Epithelial cell of alveolus of lung (primary cell): ENCODE measurements around the gene MAGEA2B. TPM values are rescaled to one million over a fixed set of nuclear protein-coding genes. Genes with fewer than 3 reads are reported as not detected.

ENCODE experiments used
- total RNA-seq: library from RNA; depleted of rRNA; stranded (reverse); fragments of >200 nt; gene quantifications from 2 replicates; pipeline ENCODE4 v1.2.1, GENCODE V29; 2015

The MAGEA2B gene, protein sequence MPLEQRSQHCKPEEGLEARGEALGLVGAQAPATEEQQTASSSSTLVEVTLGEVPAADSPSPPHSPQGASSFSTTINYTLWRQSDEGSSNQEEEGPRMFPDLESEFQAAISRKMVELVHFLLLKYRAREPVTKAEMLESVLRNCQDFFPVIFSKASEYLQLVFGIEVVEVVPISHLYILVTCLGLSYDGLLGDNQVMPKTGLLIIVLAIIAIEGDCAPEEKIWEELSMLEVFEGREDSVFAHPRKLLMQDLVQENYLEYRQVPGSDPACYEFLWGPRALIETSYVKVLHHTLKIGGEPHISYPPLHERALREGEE
- not detected in 2 replicates for total RNA-seq

GRCh38 chrX:152713815-152714787, at the start of gene MAGEA2B:
MAGEA2B (plus strand) TSS chrX:152714628; CDS start chrX:152717107, 2,479 bp downstream.

DNA sequence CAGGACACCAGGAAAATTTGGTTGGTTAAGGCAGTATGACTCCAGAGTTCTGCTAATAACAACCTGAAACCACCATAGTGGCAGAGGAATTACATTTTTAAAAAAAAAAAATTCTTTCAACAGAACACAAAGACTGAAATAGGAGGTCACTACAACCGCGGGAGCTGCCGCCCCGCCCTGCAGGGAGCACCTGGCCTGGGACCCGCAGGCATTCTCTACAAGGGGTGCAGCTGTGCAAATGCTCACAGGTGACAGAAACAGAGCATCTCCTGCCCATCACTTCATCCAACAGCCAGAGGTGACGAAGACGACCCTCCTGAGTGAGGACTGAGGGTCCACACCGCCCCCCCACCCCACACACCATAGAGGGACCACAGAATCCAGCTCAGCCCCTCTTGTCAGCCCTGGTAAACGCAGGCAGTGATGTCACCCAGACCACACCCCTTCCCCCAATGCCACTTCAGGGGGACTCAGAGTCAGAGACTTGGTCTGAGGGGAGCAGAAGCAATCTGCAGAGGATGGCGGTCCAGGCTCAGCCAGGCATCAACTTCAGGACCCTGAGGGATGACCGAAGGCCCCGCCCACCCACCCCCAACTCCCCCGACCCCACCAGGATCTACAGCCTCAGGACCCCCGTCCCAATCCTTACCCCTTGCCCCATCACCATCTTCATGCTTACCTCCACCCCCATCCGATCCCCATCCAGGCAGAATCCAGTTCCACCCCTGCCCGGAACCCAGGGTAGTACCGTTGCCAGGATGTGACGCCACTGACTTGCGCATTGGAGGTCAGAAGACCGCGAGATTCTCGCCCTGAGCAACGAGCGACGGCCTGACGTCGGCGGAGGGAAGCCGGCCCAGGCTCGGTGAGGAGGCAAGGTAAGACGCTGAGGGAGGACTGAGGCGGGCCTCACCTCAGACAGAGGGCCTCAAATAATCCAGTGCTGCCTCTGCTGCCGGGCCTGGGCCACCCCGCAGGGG, 16.2 kb upstream of the MAGEA2B start, which contains the start of gene MAGEA3:
Gene MAGEA3 (plus strand): TSS at position 843 of the 980 bp plus-strand sequence. CDS start 2,039 bp downstream, outside the sequence.

DNA sequence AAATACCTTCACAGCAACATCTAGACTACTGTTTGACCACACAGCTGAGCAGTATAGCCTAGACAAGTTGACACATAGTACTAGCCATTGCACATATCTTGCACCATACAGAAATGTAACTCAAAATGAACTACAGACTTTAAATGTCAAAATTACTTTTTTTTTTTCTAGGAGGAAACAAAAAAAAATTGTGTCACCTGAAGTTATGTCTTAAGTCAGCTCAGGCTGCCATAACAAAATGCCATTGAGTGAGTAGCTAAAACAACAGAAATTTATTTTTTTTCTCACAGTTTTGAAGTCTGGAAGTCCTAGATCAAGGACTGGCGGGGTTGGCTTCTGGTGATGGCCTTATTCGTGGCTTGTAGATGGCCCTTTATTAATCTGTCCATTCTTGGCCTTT, 5.3 kb upstream of the MAGEA2B start, which contains the start of gene CSAG2:
Gene CSAG2 (minus strand): TSS at position 101 of the 400 bp plus-strand sequence. CDS start 161 bp downstream, outside the sequence.

DNA sequence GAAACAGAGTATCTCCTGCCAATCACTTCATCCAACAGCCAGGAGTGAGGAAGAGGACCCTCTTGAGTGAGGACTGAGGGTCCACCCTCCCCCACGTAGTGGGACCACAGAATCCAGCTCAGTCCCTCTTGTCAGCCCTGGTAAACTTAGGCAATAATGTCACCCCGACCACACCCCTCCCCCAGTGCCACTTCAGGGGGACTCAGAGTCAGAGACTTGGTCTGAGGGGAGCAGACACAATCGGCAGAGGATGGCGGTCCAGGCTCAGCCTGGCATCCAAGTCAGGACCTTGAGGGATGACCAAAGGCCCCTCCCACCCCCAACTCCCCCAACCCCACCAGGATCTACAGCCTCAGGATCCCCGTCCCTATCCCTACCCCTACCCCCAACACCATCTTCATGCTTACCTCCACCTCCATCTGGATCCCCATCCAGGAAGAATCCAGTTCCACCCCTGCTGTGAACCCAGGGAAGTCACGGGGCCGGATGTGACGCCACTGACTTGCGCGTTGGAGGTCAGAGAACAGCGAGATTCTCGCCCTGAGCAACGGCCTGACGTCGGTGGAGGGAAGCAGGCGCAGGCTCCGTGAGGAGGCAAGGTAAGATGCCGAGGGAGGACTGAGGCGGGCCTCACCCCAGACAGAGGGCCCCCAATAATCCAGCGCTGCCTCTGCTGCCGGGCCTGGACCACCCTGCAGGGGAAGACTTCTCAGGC, 19.0 kb downstream of the MAGEA2B start, which contains the start of the genes CSAG1 and MAGEA12:
Gene CSAG1 (minus strand): TSS at position 461 of the 715 bp plus-strand sequence. CDS start 1,261 bp downstream, outside the sequence.
Gene MAGEA12 (plus strand): TSS at position 497 of the 715 bp plus-strand sequence. CDS start 2,405 bp downstream, outside the sequence.

GRCh38 chrX:152753686-152754650, 39.5 kb downstream of the MAGEA2B start, which contains the start of gene MAGEA2:
MAGEA2 (minus strand) TSS chrX:152753842; CDS start chrX:152751363, 2,479 bp downstream.

DNA sequence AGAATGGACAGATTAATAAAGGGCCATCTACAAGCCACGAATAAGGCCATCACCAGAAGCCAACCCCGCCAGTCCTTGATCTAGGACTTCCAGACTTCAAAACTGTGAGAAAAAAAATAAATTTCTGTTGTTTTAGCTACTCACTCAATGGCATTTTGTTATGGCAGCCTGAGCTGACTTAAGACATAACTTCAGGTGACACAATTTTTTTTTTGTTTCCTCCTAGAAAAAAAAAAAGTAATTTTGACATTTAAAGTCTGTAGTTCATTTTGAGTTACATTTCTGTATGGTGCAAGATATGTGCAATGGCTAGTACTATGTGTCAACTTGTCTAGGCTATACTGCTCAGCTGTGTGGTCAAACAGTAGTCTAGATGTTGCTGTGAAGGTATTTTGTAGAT, 44.5 kb downstream of the MAGEA2B start, which contains the start of gene CSAG3:
Gene CSAG3 (plus strand): TSS at position 301 of the 400 bp plus-strand sequence.

Other genes starting within 250 kb of the MAGEA2B start
- 0.26 TPM in 1 of 2 replicates, not detected in the other for gene GABRQ, start 76.7 kb upstream of the MAGEA2B start, total RNA-seq
- gene MAGEA3, start 15.8 kb upstream of the MAGEA2B start, total RNA-seq, result not detected in 2 replicates
- gene CSAG2, start 5.4 kb upstream of the MAGEA2B start, total RNA-seq, result not detected in 2 replicates
- not detected in 2 replicates for gene CSAG1, start 19.1 kb downstream of the MAGEA2B start, total RNA-seq
- not detected in 2 replicates for gene MAGEA12, start 19.1 kb downstream of the MAGEA2B start, total RNA-seq
- gene MAGEA2, start 39.2 kb downstream of the MAGEA2B start, total RNA-seq, result not detected in 2 replicates
- not detected in 2 replicates for gene CSAG3, start 44.6 kb downstream of the MAGEA2B start, total RNA-seq
- not detected in 2 replicates for gene MAGEA6, start 55.1 kb downstream of the MAGEA2B start, total RNA-seq
- gene CETN2, start 116.1 kb downstream of the MAGEA2B start, total RNA-seq, result 30.1 and 57.1 TPM in 2 replicates
- gene NSDHL, start 116.4 kb downstream of the MAGEA2B start, total RNA-seq, result 13.0 and 35.0 TPM in 2 replicates
- 1.5 and 4.0 TPM in 2 replicates for gene ZNF185, start 183.4 kb downstream of the MAGEA2B start, total RNA-seq